ENCODE measurements around the gene TTI1.

TTI1 gene

GRCh38 chr20:38033330-38034107 is at the start of gene TTI1, which contains the start of gene RPRD1B:
TSS of gene TTI1 (minus strand) at chr20:38033456. CDS start at chr20:38013816, 19,640 bp downstream.
TSS of gene RPRD1B (plus strand) at chr20:38033746. CDS start at chr20:38033948, 202 bp downstream.
- DNase-seq = peak; percentile 87 to 92

- DNase-seq = no peak
Measured at GRCh38 chr20:38082894-38083293, 49.6 kb upstream of the TTI1 start.

DNA sequence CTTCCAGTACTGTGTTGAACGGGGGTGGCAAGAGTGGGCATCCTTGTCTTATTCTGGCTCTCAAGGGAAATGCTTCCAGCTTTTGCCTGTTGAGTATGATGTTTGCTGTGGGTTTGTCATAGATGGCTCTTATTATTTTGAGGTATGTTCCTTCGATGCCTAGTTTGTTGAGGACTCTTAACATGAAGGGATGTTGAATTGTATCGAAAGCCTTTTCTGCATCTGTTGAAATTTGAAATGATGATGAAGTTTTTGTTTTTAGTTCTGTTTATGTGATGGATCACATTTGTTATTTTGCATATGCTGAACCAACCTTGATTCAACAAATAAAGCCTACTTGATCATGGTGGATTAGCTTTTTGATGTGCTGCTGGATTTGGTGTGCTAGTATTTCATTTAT is 48.3 kb upstream of the TTI1 start:
- DNase-seq = no peak

GRCh38 chr20:38079353-38079752 is 46.1 kb upstream of the TTI1 start:
- DNase-seq = no peak

GRCh38 chr20:38078084-38078483 is 44.8 kb upstream of the TTI1 start:
- DNase-seq = no peak

DNA sequence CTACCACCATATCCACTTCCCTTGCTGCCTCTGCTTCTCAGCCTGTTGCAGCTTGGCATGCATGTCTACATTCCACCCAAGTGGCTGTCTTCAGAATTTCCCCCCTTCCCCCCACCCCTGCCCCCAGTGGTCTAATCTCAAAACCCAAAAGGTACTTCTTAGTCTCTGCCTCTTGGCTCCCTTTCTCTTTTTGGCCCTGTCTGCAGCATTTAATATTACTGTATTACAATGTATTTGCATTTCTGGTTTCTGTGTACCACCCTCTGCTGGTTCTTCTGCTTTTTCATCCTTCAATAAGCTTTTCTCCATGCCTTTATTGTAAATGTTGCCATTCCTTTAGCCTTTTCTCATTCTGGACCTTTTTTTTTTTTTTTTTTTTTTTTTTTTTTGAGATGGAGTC is 43.3 kb upstream of the TTI1 start:
- DNase-seq = no peak

DNA sequence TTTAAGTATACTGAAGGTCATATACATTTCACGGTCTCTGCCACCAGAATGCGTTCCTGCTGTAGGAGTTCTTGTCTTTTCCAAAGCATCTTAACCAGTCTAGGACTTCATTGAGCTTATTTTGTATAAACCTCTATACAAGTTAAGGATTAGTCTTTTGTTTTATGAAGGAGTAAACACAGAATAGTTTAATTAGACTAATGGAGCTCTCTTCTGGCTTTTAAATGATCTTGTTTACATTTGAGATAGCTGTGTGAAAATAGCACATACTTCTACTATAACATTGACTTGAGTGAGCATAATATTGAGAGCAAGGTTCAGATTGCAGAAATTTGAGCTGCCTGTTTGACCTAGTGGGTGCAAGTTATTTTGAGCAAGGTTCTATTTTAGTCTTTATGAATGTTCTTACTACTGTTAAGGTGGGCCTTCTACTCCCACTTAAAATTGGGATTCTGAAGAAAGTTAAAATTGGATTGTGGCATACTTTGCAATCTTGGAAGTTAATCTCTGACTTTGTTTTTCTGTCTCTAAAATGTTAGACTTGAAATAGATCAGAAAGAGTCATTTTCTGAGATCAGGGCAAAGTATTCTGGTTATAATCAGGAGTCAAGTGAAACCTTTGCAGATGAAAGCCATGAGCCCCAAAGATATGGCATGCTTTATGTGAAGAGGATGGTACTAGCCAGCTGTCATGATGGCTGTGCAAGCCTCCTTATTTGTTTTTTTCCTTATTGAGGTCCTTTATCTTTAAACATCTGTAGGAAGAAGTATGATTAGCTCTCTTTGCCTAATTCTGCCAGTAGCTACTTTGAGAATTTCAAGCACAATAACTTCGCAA is 42.1 kb upstream of the TTI1 start:
- DNase-seq = no peak

DNA sequence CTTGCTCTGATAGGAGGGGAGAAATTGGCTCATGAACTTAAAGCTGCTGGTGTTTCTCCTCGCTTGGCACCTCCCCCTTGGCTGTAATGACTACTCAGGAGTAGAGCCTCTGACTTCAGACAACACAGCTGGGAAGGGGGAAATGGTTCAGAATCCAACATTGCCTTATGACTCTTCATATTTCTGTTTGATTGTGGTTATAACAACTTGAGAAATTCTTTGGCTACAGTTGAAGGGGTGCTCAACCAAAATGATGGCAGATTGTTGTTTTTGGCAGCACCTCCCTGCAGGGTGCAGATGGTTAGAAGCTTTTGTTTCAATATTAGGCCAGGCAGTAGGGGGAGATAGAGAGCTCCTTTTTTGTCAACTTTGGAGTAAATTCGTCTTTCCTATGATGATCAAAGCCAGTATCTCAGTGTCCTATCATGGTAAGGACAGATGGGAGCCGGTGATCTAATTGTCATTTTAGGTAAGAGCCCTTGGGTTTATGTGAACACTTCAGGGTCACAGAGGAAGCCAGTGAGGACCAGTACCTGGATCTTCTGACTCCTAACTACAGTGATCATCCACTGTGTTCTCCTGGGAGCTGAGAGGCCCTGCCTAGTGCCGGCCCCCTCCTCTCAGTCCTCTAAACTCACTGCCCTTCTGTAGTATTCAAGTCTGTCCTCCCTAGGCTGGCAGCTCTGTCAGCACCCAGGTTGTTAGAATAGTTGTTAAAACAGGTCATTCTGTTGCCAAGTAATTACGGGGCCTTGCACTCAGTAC is 40.2 kb upstream of the TTI1 start:
- DNase-seq = peak; percentile 14 to 55

DNA sequence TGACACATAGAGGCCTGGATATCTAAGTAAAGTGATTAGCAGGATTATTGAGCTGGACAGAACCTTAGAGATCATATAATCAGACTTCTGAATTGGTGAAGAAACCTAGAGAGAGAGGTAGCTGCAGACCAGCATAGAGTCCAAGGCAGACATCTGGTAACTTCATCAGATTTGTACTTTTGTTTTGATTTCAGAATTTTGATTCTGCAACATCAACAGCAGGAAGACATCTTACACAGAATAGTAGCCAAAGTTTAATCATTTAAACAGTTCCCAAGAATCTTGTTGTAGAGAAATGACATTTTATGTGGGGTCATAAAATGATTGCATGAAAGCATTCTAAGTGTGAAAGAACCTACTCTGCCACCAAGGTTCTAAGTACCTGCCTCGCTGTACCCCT is 39.6 kb upstream of the TTI1 start:
- no peak for DNase-seq

GRCh38 chr20:38067717-38068365 is 34.6 kb upstream of the TTI1 start:
- DNase-seq = no peak

DNA sequence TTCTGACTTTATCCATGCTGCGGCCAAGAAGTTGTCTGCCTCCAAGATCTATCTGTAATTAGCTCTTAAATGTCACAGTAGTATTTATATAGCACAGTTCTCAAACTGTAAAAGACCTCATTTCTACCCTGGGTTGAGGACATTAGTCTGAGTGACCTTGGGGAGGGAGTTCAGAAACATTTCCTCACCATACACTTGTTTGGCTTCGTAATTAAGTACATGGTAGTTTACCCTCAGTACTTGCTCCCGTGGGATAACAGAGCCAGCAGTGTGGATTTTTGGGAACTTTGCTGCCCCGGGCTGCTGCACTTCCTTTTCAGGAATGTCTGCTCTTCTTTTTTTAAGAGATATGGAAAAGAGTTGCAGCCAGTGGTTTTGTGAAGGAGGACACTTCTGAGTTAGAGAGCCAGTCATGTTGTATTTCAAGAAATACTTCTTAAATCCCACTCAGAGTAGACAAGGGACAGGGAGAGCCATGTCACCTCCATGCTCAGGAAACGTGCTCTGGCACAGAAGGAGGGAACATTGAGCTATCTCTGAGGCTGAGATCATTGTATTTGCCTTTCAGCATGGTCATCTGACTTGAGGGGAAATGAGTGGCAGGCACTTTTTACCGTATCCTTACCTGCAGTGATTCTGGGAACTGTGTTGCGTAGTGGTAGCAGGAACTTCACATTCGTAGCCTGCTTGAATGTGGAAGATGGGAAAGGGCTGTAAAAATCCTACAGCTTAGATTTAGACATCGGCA is 33.9 kb upstream of the TTI1 start:
- DNase-seq = no peak

DNA sequence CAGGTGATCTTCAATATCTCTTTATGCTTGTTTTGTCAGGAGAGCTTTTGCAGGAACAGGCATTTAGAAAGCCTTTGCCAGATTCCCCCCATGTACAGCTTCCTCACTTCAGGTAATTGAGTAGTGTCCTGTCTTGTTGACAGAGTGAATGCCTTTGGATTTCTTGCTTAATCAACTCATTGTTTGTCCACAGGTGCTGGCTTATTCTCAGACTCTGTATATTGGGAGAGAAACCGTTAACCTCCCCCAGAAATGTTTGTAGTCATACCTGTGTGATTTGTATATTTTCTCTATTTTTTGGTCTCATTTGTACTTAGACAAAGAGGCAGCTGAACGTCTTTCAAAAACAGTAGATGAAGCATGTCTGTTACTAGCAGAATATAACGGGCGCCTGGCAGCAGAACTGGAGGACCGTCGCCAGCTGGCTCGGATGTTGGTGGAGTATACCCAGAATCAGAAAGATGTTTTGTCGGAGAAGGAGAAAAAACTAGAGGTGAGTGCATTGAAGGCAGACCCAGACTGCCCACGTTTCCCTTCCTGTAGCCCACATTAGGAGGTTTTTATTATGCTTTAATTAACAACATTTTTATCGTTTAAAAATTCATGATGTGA is 32.6 kb upstream of the TTI1 start:
- DNase-seq = no peak

DNA sequence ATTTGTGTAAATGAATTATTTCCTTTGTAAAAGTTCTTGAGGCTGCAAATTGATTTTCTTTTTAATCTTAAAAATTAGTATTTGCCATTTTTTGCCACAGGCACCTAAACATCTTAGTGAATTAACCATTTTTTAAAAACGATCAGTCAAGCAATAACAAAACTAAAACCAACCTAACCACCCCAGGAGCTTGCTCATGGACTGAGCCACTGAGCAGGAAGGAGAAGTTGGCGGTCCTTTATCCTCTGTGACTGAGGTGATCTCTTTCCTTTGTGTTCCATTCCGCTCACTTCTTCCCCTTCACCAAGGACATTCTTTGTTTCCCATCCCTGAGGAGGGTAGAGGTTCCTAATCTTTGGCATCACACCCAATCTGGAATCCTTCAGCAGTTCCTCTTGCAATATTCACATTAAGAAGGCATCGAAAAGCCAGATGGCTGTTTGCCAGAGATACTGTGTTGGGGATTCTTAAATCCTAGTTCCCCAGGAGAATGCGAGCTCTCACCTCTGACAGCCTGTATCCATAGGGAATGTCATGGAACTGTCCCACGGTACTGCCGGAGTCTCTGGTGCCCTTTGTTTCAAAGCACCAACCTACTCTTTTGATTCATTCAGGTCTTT is 30.8 kb upstream of the TTI1 start:
- no peak for DNase-seq

- DNase-seq = no peak
Measured at GRCh38 chr20:38062890-38063289, 29.6 kb upstream of the TTI1 start.

DNA sequence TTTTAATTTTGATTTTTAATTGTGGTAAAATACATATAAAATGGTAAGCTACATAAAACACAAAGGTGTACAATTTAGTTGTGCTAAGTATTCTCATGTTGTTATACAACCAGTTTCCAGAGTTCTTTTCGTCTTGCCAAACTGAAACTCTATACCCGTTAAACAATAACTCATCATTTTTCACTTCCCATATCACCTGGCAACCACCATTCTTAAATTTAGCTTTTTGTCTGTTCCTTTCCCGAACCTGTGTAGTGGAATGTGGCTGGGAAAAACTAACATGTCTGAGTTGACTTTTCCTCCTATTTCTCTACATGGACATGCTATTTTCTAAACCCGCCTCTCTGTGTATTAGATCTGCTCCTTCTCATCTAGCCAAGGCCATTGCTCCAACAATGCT is 27.9 kb upstream of the TTI1 start:
- no peak for DNase-seq

GRCh38 chr20:38060536-38060935 is 27.3 kb upstream of the TTI1 start:
- DNase-seq = no peak

GRCh38 chr20:38059832-38060231 is 26.6 kb upstream of the TTI1 start:
- DNase-seq = no peak

GRCh38 chr20:38057351-38057972 is 24.2 kb upstream of the TTI1 start:
- DNase-seq = peak; percentile 69 to 77

- no peak for DNase-seq
Measured at GRCh38 chr20:38055848-38056247, 22.6 kb upstream of the TTI1 start.

GRCh38 chr20:38055294-38055693 is 22.0 kb upstream of the TTI1 start:
- DNase-seq = no peak

DNA sequence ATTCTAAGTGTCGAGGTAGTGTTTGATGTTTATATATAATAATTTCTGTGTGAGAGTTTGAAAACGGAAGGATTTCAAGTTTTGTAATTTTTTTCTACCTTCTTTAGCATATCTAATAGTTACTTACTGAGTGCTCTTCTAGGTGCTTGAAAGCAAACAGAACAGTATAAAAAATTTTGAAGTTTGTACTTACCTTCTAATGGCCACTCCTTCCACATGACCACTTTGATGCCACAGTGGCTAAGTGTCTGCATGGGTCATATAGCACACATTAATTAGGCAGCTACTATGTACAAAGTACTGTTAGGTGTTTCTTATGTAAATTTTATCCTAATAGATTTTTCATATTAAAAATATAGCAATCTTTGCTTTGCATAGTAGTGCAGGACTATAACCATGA is 21.4 kb upstream of the TTI1 start:
- DNase-seq = no peak

All from CD4-positive, alpha-beta T cell treated with Interferon alpha-2 for 1 hour (primary cell).